Neural cell (in vitro differentiated cells): Measurements from ENCODE around the gene VSIR. TPM values are rescaled to one million over a fixed set of nuclear protein-coding genes. Genes with fewer than 3 reads are reported as not detected.

Experiments
- H2AFZ ChIP-seq: fragments of 200-600, 300-800 bp; sonication (generic), shearing (Covaris generic); 2 replicates; pipeline ENCODE4 v1.6.0; 2014; ENCODE audit warnings: low read depth, mild to moderate bottlenecking, antibody characterized with exemption, low read length, moderate library complexity
- H3F3A ChIP-seq: fragments of 200-600 bp; shearing (Covaris generic); 2 replicates; pipeline ENCODE4 v1.6.1; 2016; ENCODE audit warnings: mild to moderate bottlenecking, moderate library complexity, mixed read lengths, antibody characterized with exemption, low read length; ENCODE audit not compliant: insufficient read depth, poor library complexity, severe bottlenecking
- H3K27ac ChIP-seq: fragments of 200-600, 300-800 bp; sonication (generic), shearing (Covaris generic); 2 replicates; pipeline ENCODE4 v1.5.1; 2014; ENCODE audit warnings: mild to moderate bottlenecking, low read length, moderate library complexity
- H3K27me3 ChIP-seq: fragments of 300-800, 200-600 bp; sonication (generic), shearing (Covaris generic); 2 replicates; pipeline ENCODE4 v1.6.0; 2014; ENCODE audit warnings: mild to moderate bottlenecking, low read depth, low read length, moderate library complexity; ENCODE audit not compliant: insufficient read depth
- H3K36me3 ChIP-seq: fragments of 300-800, 200-600 bp; sonication (generic), shearing (Covaris generic); 2 replicates; pipeline ENCODE4 v1.5.1; 2014; ENCODE audit warnings: mild to moderate bottlenecking, antibody characterized with exemption, low read length, moderate library complexity; ENCODE audit not compliant: insufficient read depth
- H3K4me2 ChIP-seq: fragments of 300-800, 200-600 bp; sonication (generic), shearing (Covaris generic); 2 replicates; pipeline ENCODE4 v1.6.0; 2014; ENCODE audit warnings: mild to moderate bottlenecking, low read length
- H3K4me3 ChIP-seq: fragments of 300-800, 200-600 bp; sonication (generic), shearing (Covaris generic); 2 replicates; pipeline ENCODE4 v1.5.1; 2014; ENCODE audit warnings: mild to moderate bottlenecking, low read length, moderate library complexity
- H3K79me2 ChIP-seq: fragments of 200-600 bp; shearing (Covaris generic); replicated peaks from 2 replicates; pipeline ENCODE4 v1.6.0; 2014; ENCODE audit warnings: mild to moderate bottlenecking, low read length, moderate library complexity; ENCODE audit not compliant: insufficient read depth
- H3K9ac ChIP-seq: fragments of 300-800, 200-600 bp; sonication (generic), shearing (Covaris generic); 2 replicates; pipeline ENCODE4 v1.6.1; 2016; ENCODE audit warnings: mild to moderate bottlenecking, low read length, mixed read lengths
- H3K9me2 ChIP-seq: fragments of 200-600 bp; shearing (Covaris generic); 2 replicates; pipeline ENCODE4 v1.6.1; 2016; ENCODE audit warnings: mild to moderate bottlenecking, low read length, mixed read lengths; ENCODE audit not compliant: insufficient read depth
- H3K9me3 ChIP-seq: fragments of 200-600, 300-800 bp; sonication (generic), shearing (Covaris generic); 2 replicates; pipeline ENCODE4 v1.6.1; 2016; ENCODE audit warnings: mild to moderate bottlenecking, mixed run types, low read length, moderate library complexity, mixed read lengths
- H4K20me1 ChIP-seq: fragments of 200-600 bp; shearing (Covaris generic); 2 replicates; pipeline ENCODE4 v1.6.1; 2016; ENCODE audit warnings: mild to moderate bottlenecking, mixed run types; ENCODE audit not compliant: insufficient read depth
- EP300 ChIP-seq: fragments of 450-650 bp; conservative IDR thresholded peaks from 2 replicates; pipeline ENCODE4 v1.6.1; 2014; ENCODE audit warnings: antibody characterized with exemption, mild to moderate bottlenecking, moderate library complexity; ENCODE audit not compliant: poor library complexity, severe bottlenecking
- EZH2 ChIP-seq: fragments of 200-600, 300-800 bp; shearing (Covaris generic), sonication (generic); IDR thresholded peaks from 2 replicates; pipeline ENCODE4 v1.6.1; 2014; ENCODE audit warnings: antibody characterized with exemption, low read length, borderline replicate concordance, mild to moderate bottlenecking; ENCODE audit not compliant: insufficient read depth, poor library complexity, severe bottlenecking
- MXI1 ChIP-seq: fragments of 450-650 bp; conservative IDR thresholded peaks from 2 replicates; pipeline ENCODE4 v1.6.1; 2014; ENCODE audit warnings: antibody characterized with exemption, mild to moderate bottlenecking; ENCODE audit not compliant: poor library complexity, severe bottlenecking
- POLR2AphosphoS5 ChIP-seq: IDR thresholded peaks from 2 replicates; pipeline ENCODE4 v1.6.1; 2012
- REST ChIP-seq: IDR thresholded peaks from 2 replicates; pipeline ENCODE4 v1.6.1; 2012; ENCODE audit warnings: borderline replicate concordance
- SMC3 ChIP-seq: fragments of 450-650 bp; conservative IDR thresholded peaks from 2 replicates; pipeline ENCODE4 v1.6.1; 2014; ENCODE audit warnings: antibody characterized with exemption, mild to moderate bottlenecking, moderate library complexity; ENCODE audit not compliant: poor library complexity
- polyA plus RNA-seq: library from polyadenylated mRNA; depleted of rRNA; stranded (reverse); fragments of >200 nt; gene quantifications from 2 replicates; pipeline ENCODE4 v1.2.3, GENCODE V29; 2014
- TF ChIP-seq, protein P1 (sequence below): fragments of 450-650 bp; IDR thresholded peaks from 2 replicates; pipeline ENCODE4 v1.5.1; 2014; ENCODE audit warnings: antibody characterized with exemption, mild to moderate bottlenecking, moderate library complexity; ENCODE audit not compliant: poor library complexity, severe bottlenecking

The VSIR gene
- polyA plus RNA-seq, 1 donor from 2014 or later = not detected

GRCh38 chr10:71724539-71724938, 48.8 kb downstream of the VSIR start:
- no peaks in the 10 kb centered on the region for H3K27me3 ChIP-seq
- TF ChIP-seq REST = no peak
- no peak for TF ChIP-seq SMC3
- H3K27ac ChIP-seq = no peak overlapping the region
- no peaks in the 10 kb centered on the region for H3F3A ChIP-seq
- H3K9ac ChIP-seq = no peak overlapping the region
- no peaks in the 10 kb centered on the region for H3K9me2 ChIP-seq
- H3K9me3 ChIP-seq = no peaks in the 10 kb centered on the region
- H3K79me2 ChIP-seq = no peaks in the 10 kb centered on the region
- H2AFZ ChIP-seq = no peak overlapping the region
- H3K36me3 ChIP-seq = no peaks in the 10 kb centered on the region
- H3K4me3 ChIP-seq = no peak overlapping the region
- no peaks in the 10 kb centered on the region for H4K20me1 ChIP-seq
- H3K4me2 ChIP-seq = no peak overlapping the region

DNA sequence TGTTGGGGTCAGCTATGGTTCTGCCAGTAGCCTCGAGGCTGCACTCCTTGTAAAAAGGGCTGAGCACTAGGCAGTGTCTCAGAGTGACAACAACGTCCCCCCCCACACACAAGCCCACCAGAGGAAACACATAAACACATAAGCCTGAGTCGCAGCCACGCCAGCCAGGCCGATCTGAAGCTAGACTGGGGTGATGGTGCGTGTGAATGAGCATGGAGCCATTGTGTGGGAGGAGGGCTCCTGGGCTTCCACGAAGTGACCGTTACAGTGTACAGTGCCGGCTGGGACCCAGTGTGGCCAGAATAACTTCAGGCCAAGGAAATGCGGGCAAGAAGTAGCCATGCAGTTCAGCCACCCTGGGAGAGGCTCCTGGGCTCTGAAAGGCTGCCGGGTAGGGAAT, 50.0 kb downstream of the VSIR start:
- Histone ChIP-seq H3K9me2 (no peaks in the 10 kb centered on the region), H3K79me2 (no peaks in the 10 kb centered on the region), H3F3A (no peaks in the 10 kb centered on the region), H3K27ac (no peak overlapping the region), H4K20me1 (no peaks in the 10 kb centered on the region), H3K9ac (no peak overlapping the region), H2AFZ (no peak overlapping the region), H3K27me3 (no peaks in the 10 kb centered on the region), H3K4me2 (no peak overlapping the region), H3K4me3 (no peak overlapping the region), H3K9me3 (no peaks in the 10 kb centered on the region), H3K36me3 (no peaks in the 10 kb centered on the region)
- TF ChIP-seq MXI1 (no peak), EP300 (no peak), POLR2AphosphoS5 (no peak), REST (no peak), EZH2 (no peak)
- TF ChIP-seq, protein P1, sequence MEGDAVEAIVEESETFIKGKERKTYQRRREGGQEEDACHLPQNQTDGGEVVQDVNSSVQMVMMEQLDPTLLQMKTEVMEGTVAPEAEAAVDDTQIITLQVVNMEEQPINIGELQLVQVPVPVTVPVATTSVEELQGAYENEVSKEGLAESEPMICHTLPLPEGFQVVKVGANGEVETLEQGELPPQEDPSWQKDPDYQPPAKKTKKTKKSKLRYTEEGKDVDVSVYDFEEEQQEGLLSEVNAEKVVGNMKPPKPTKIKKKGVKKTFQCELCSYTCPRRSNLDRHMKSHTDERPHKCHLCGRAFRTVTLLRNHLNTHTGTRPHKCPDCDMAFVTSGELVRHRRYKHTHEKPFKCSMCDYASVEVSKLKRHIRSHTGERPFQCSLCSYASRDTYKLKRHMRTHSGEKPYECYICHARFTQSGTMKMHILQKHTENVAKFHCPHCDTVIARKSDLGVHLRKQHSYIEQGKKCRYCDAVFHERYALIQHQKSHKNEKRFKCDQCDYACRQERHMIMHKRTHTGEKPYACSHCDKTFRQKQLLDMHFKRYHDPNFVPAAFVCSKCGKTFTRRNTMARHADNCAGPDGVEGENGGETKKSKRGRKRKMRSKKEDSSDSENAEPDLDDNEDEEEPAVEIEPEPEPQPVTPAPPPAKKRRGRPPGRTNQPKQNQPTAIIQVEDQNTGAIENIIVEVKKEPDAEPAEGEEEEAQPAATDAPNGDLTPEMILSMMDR = no peak
